ENCODE measurements around the gene AGAP2.

GRCh38 chr12:57724936-57725740 is 13.4 kb downstream of the AGAP2 start:
- TF ChIP-seq POLR2A (IDR thresholded peaks at IDR 0.05) (no peak), CTCF (IDR thresholded peaks at IDR 0.05) (no peak), EP300 (IDR thresholded peaks at IDR 0.05) (no peak)

Measured in tibial nerve (tissue), 4 donors.